ENCODE results near the gene PC. TPM values are rescaled to one million over a fixed set of nuclear protein-coding genes. Genes with fewer than 3 reads are reported as not detected.

PC gene
- total and polyA plus RNA-seq, 9 of the 15 experiments (the other 6 are each of a cell fraction or from before 2014, with no cell fraction given) = 0.94 to 38.0 (median 8.7) TPM

DNA sequence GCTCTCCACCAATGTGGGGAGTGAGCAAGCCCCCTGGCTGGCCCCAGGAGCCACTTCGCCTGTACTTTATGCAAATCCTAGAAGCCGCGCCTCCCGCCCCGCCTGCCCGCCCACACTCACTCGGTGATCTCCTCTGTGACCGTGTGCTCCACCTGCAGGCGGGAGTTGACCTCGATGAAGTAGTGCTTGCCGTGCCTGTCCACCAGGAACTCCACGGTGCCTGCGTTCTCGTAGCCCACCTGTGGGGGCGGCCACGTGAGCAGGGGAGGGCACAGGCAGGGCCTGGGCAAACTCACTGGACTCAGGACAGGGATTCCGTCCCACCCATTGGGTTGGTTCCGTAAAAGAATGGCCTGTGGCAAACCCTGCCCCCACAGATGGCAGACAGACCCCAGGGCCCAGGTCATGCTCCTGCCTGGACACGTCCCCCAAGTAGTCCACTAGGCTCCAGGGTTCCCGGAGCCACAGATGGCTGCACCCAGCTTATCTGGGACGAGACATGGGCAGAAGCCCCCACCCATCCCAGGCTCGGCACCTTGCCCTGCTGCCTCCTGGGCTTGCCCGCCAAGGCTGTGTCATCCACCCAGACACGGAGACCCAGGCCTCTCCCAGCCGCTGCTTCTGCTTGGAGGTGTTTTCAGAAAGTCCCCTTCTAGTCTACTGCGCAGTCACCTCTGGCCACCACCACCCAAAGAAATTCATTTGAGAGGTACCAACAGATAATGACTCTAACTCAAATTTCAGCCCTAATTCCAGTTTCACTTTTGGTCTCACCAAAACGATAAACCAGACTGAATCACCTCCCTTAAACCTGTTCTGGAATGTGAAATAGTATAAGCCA is 89.2 kb downstream of the PC start (continued):
- TF ChIP-seq HDAC3 (IDR thresholded peaks at IDR 0.05; ENCODE audit: borderline replicate concordance, partially characterized antibody) (no peak), RB1 (IDR thresholded peaks at IDR 0.05; ENCODE audit: low read depth) (peak; percentile 53; the same call in 1 of the 2 replicates), SAFB (IDR thresholded peaks at IDR 0.05; ENCODE audit: borderline replicate concordance, low read depth, low read length) (peak; percentile 67; the same call in 1 of the 2 replicates), DPF2 (IDR thresholded peaks at IDR 0.05) (no peak), XRCC5 (IDR thresholded peaks at IDR 0.05; ENCODE audit: low read depth, low read length) (peak; percentile 76; the same call in 1 of the 2 replicates), SREBF1 (IDR thresholded peaks at IDR 0.05; ENCODE audit: borderline replicate concordance, low read depth, low read length) (no peak), ATF1 (CRISPR knock-in tag; IDR thresholded peaks at IDR 0.05) (no peak), ATF1 (tag; IDR thresholded peaks at IDR 0.05) (0 out of 2 replicates have a peak, but pooled peaks have one; percentile 23), DDX20 (tag; IDR thresholded peaks at IDR 0.05; ENCODE audit: low read depth) (no peak), ZBTB7A (IDR thresholded peaks at IDR 0.05; ENCODE audit: borderline replicate concordance, control insufficient read depth, low read depth, low read length) (peak; percentile 66; the same call in 1 of the 2 replicates), NR2C2 (CRISPR knock-in tag; IDR thresholded peaks at IDR 0.05) (no peak), NR2C2 (tag; IDR thresholded peaks at IDR 0.05) (no peak), POLR2H (tag; IDR thresholded peaks at IDR 0.05; ENCODE audit: low read depth) (no peak), GABPB1 (CRISPR knock-in tag; IDR thresholded peaks at IDR 0.05) (peak; percentile 41; the same call in 1 of the 2 replicates), ZNF282 (CRISPR knock-in tag; IDR thresholded peaks at IDR 0.05) (no peak), EGR1 (conservative IDR thresholded peaks at IDR 0.05) (peak; percentile 92), ZNF717 (CRISPR knock-in tag; IDR thresholded peaks at IDR 0.05) (no peak), JUND (IDR thresholded peaks at IDR 0.05; ENCODE audit: borderline replicate concordance, low read depth, low read length) (peak; percentile 47; the same call in 1 of the 2 replicates), JUND (tag; IDR thresholded peaks at IDR 0.05; ENCODE audit: borderline replicate concordance, low read depth, low read length) (no peak; the same call in 2 of the 3 replicates), CREM (IDR thresholded peaks at IDR 0.05; ENCODE audit: low read depth) (peak; percentile 65), STAG1 (CRISPR knock-in tag; IDR thresholded peaks at IDR 0.05; ENCODE audit: borderline replicate concordance) (0 out of 2 replicates have a peak, but pooled peaks have one; percentile 10)
- TF ChIP-seq, protein P1, sequence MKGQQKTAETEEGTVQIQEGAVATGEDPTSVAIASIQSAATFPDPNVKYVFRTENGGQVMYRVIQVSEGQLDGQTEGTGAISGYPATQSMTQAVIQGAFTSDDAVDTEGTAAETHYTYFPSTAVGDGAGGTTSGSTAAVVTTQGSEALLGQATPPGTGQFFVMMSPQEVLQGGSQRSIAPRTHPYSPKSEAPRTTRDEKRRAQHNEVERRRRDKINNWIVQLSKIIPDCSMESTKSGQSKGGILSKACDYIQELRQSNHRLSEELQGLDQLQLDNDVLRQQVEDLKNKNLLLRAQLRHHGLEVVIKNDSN (CRISPR knock-in tag; IDR thresholded peaks at IDR 0.05) = peak; percentile 88
- TF ChIP-seq, protein P2, sequence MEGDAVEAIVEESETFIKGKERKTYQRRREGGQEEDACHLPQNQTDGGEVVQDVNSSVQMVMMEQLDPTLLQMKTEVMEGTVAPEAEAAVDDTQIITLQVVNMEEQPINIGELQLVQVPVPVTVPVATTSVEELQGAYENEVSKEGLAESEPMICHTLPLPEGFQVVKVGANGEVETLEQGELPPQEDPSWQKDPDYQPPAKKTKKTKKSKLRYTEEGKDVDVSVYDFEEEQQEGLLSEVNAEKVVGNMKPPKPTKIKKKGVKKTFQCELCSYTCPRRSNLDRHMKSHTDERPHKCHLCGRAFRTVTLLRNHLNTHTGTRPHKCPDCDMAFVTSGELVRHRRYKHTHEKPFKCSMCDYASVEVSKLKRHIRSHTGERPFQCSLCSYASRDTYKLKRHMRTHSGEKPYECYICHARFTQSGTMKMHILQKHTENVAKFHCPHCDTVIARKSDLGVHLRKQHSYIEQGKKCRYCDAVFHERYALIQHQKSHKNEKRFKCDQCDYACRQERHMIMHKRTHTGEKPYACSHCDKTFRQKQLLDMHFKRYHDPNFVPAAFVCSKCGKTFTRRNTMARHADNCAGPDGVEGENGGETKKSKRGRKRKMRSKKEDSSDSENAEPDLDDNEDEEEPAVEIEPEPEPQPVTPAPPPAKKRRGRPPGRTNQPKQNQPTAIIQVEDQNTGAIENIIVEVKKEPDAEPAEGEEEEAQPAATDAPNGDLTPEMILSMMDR (IDR thresholded peaks at IDR 0.05 in 2 of 3, conservative IDR thresholded peaks at IDR 0.05 in 1 of 3; ENCODE audit: insufficient read depth in 2 of 3, low read depth in 1 of 3, low read length in 3 of 3) = peak; percentile 85 to 99 (median 89)
- TF ChIP-seq, protein P3, sequence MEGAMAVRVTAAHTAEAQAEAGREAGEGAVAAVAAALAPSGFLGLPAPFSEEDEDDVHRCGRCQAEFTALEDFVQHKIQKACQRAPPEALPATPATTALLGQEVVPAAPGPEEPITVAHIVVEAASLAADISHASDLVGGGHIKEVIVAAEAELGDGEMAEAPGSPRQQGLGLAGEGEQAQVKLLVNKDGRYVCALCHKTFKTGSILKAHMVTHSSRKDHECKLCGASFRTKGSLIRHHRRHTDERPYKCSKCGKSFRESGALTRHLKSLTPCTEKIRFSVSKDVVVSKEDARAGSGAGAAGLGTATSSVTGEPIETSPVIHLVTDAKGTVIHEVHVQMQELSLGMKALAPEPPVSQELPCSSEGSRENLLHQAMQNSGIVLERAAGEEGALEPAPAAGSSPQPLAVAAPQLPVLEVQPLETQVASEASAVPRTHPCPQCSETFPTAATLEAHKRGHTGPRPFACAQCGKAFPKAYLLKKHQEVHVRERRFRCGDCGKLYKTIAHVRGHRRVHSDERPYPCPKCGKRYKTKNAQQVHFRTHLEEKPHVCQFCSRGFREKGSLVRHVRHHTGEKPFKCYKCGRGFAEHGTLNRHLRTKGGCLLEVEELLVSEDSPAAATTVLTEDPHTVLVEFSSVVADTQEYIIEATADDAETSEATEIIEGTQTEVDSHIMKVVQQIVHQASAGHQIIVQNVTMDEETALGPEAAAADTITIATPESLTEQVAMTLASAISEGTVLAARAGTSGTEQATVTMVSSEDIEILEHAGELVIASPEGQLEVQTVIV (CRISPR knock-in tag; IDR thresholded peaks at IDR 0.05; ENCODE audit: borderline replicate concordance) = no peak
